GM12873 (cell line): ENCODE measurements around the gene RENBP.

Source experiments
- CTCF ChIP-seq: IDR thresholded peaks from 2 replicates; pipeline ENCODE4 v1.5.1; 2012; ENCODE audit warnings: low read depth, mild to moderate bottlenecking, moderate library complexity, low read length, control low read depth; ENCODE audit not compliant: insufficient read depth; ENCODE audit errors: missing control alignments

RENBP gene

GRCh38 chrX:153952373-153953026, 8.1 kb upstream of the RENBP start:
- TF ChIP-seq CTCF = no peak

- no peak for TF ChIP-seq CTCF
Measured at GRCh38 chrX:153951683-153952372, 7.4 kb upstream of the RENBP start.

- TF ChIP-seq CTCF = no peak
Measured at GRCh38 chrX:153950127-153950526, 5.7 kb upstream of the RENBP start.

GRCh38 chrX:153948847-153949805, 4.7 kb upstream of the RENBP start:
- no peak for TF ChIP-seq CTCF

GRCh38 chrX:153948002-153948466, 3.6 kb upstream of the RENBP start:
- TF ChIP-seq CTCF = no peak

GRCh38 chrX:153947009-153947769, 2.7 kb upstream of the RENBP start:
- TF ChIP-seq CTCF = peak; percentile 89
